Naive thymus-derived CD4-positive, alpha-beta T cell (primary cell): ENCODE data around the gene SOST. TPM values are rescaled to one million over a fixed set of nuclear protein-coding genes. Genes with fewer than 3 reads are reported as not detected.

Experiments
- ATAC-seq: fragments of 150-1000 bp; cut with Tn5 transposase; 2 replicates; pipeline ENCODE4 v1.10.0; 2021; ENCODE audit warnings: mild to moderate bottlenecking, moderate library complexity
- CTCF ChIA-PET: fragments of 350-600 bp; sonication (Branson Sonifier 250); formaldehyde crosslinking; loops from one replicate; lab custom pipeline; 2021; ENCODE audit warnings: antibody characterized with exemption; lab: Charles Lee
- POLR2A ChIA-PET: fragments of 350-600 bp; sonication (Branson Sonifier 250); formaldehyde crosslinking; loops from one replicate; lab custom pipeline; 2021; ENCODE audit warnings: antibody characterized with exemption, inconsistent platforms; lab: Charles Lee
- DNase-seq, 9 donors: peaks; one replicate each; pipeline versions ENCODE4 v3.0.0 to v3.0.0-alpha.2; 2020 to 2022; ENCODE audit warnings: mixed read lengths in 1 of 9
- H3K27ac ChIP-seq: one replicate; pipeline ENCODE4 v1.7.0; 2013; ENCODE audit warnings: mild to moderate bottlenecking, low read depth, low read length, moderate library complexity
- H3K27me3 ChIP-seq, 2 donors: one replicate each; pipeline ENCODE4 v1.7.0; 2013; ENCODE audit warnings: low read length in 2 of 2, mild to moderate bottlenecking in 2 of 2, moderate library complexity in 2 of 2; ENCODE audit not compliant: control insufficient read depth in 2 of 2, insufficient read depth in 2 of 2
- H3K36me3 ChIP-seq, 3 experiments: 1 replicate in 2 of 3; 2 replicates in 1 of 3; pipeline ENCODE4 v1.7.0; 2013; ENCODE audit warnings: low read length in 3 of 3, mild to moderate bottlenecking in 3 of 3, moderate library complexity in 1 of 3; ENCODE audit not compliant: insufficient read depth in 3 of 3, control insufficient read depth in 2 of 3
- H3K4me1 ChIP-seq, 2 donors: one replicate each; pipeline ENCODE4 v1.7.0; 2013; ENCODE audit warnings: low read length in 2 of 2, mild to moderate bottlenecking in 2 of 2, moderate library complexity in 1 of 2; ENCODE audit not compliant: control insufficient read depth in 2 of 2, insufficient read depth in 2 of 2
- H3K4me3 ChIP-seq: 2 replicates; pipeline ENCODE4 v1.7.0; 2013; ENCODE audit warnings: mild to moderate bottlenecking, low read length
- H3K9me3 ChIP-seq, 3 experiments: 1 replicate in 2 of 3; 2 replicates in 1 of 3; pipeline ENCODE4 v1.7.0; 2013; ENCODE audit warnings: low read length in 3 of 3; ENCODE audit not compliant: control insufficient read depth in 2 of 3
- H3K27ac Mint-ChIP-seq, 9 donors: one replicate each; pipeline ENCODE4 v1.8.0; 2020 to 2022; ENCODE audit warnings: mixed read lengths in 9 of 9, mild to moderate bottlenecking in 8 of 9, moderate library complexity in 5 of 9, inconsistent platforms in 2 of 9
- H3K27me3 Mint-ChIP-seq, 5 donors: one replicate each; pipeline ENCODE4 v1.8.0; 2021 to 2022; ENCODE audit warnings: mixed read lengths in 5 of 5, mild to moderate bottlenecking in 1 of 5
- H3K36me3 Mint-ChIP-seq, 5 donors: one replicate each; pipeline ENCODE4 v1.8.0; 2020 to 2022; ENCODE audit warnings: mixed read lengths in 5 of 5, mild to moderate bottlenecking in 3 of 5, inconsistent platforms in 1 of 5
- H3K4me1 Mint-ChIP-seq, 7 donors: one replicate each; pipeline ENCODE4 v1.8.0; 2020 to 2022; ENCODE audit warnings: mixed read lengths in 7 of 7, mild to moderate bottlenecking in 3 of 7, inconsistent platforms in 1 of 7
- H3K4me3 Mint-ChIP-seq, 10 donors: one replicate each; pipeline ENCODE4 v1.8.0; 2020 to 2022; ENCODE audit warnings: mild to moderate bottlenecking in 10 of 10, mixed read lengths in 10 of 10, moderate library complexity in 6 of 10, inconsistent platforms in 2 of 10
- H3K9me3 Mint-ChIP-seq, 11 donors: one replicate each; pipeline ENCODE4 v1.8.0; 2020 to 2022; ENCODE audit warnings: mixed read lengths in 11 of 11, mild to moderate bottlenecking in 4 of 11, inconsistent platforms in 1 of 11, moderate library complexity in 1 of 11
- intact Hi-C, 2 donors: fragments of 100-400 bp; cut with micrococcal nuclease; formaldehyde crosslinking; loops; one replicate each; pipeline ENCODE4 v1.15.1; 2023
- polyA plus RNA-seq, 2 donors: library from polyadenylated mRNA; unstranded; fragments of 300-500 nt; fragmentation: Illumina TruSeq; gene quantifications; one replicate each; pipeline ENCODE4 v1.2.3, GENCODE V29; 2021
- total RNA-seq, 6 experiments: library from RNA in 5 of 6; stranded (reverse) in 5 of 6; gene quantifications; 1 replicate in 5 of 6; 2 replicates in 1 of 6; pipeline ENCODE4 v1.2.3 and lab custom pipeline; 2021 to 2026

Gene SOST
- total and polyA plus RNA-seq, 7 experiments from 2014 or later, result not detected

GRCh38 chr17:43710101-43710500, 48.5 kb downstream of the SOST start:
- H3K27me3 Mint-ChIP-seq, result peaks cover 37 to 74% (median 55%) of the 10 kb centered on the region in 5 donors
- POLR2A ChIA-PET, result no interaction called here
- H3K4me3 ChIP-seq, result no peak overlapping the region
- no peak overlapping the region for H3K27ac Mint-ChIP-seq
- H3K36me3 ChIP-seq, result no peaks in the 10 kb centered on the region
- CTCF ChIA-PET, result interaction anchor here (0.8 kb wide), 1 partner anchor 19 kb away, joined by 3 read pairs; no protein-coding TSS in a partner anchor
- peaks cover 0 to 6% (median 0%) of the 10 kb centered on the region in 5 donors for H3K36me3 Mint-ChIP-seq
- DNase-seq (no peak), ATAC-seq (no peak)
- H3K9me3 ChIP-seq, result no peaks in the 10 kb centered on the region
- H3K27ac ChIP-seq, result no peak overlapping the region
- peaks cover 4 to 11% of the 10 kb centered on the region in 2 donors for H3K27me3 ChIP-seq
- H3K4me1 ChIP-seq, result no peaks in the 10 kb centered on the region
- intact Hi-C loops, result no loop called here
- no peak overlapping the region for H3K4me3 Mint-ChIP-seq
- H3K9me3 Mint-ChIP-seq, result no peaks in the 10 kb centered on the region
- H3K4me1 Mint-ChIP-seq, result peaks cover 7 to 16% (median 13%) of the 10 kb centered on the region in 7 donors

GRCh38 chr17:43709210-43709609, 49.4 kb downstream of the SOST start:
- no peak for DNase-seq
- H3K27me3 ChIP-seq, result peaks cover 2 to 11% of the 10 kb centered on the region in 2 donors
- POLR2A ChIA-PET, result interaction anchor here (0.6 kb wide), 1 partner anchor 302 kb away, joined by 3 read pairs; no protein-coding TSS in a partner anchor
- Mint-ChIP-seq H3K36me3 (peaks cover 0 to 2% (median 0%) of the 10 kb centered on the region in 5 donors), H3K9me3 (no peaks in the 10 kb centered on the region), H3K4me1 (peaks cover 3 to 11% (median 9%) of the 10 kb centered on the region in 7 donors), H3K27me3 (peaks cover 28 to 65% (median 46%) of the 10 kb centered on the region in 5 donors), H3K27ac (no peak overlapping the region), H3K4me3 (no peak overlapping the region)
- CTCF ChIA-PET, result interaction anchor here (0.5 kb wide), 1 partner anchor 62 kb away, joined by 3 read pairs; no protein-coding TSS in a partner anchor
- no peaks in the 10 kb centered on the region for H3K36me3 ChIP-seq
- no peak overlapping the region for H3K27ac ChIP-seq
- no peak for ATAC-seq
- no peaks in the 10 kb centered on the region for H3K4me1 ChIP-seq
- H3K4me3 ChIP-seq, result no peak overlapping the region
- H3K9me3 ChIP-seq, result no peaks in the 10 kb centered on the region
- intact Hi-C loops, result no loop called here

- ChIA-PET CTCF (no interaction called here), POLR2A (no interaction called here)
- Histone ChIP-seq H3K27me3 (peaks cover 0 to 3% of the 10 kb centered on the region in 2 donors), H3K9me3 (no peaks in the 10 kb centered on the region), H3K4me3 (no peak overlapping the region), H3K4me1 (no peaks in the 10 kb centered on the region), H3K36me3 (no peaks in the 10 kb centered on the region), H3K27ac (no peak overlapping the region)
- no peak overlapping the region for H3K4me3 Mint-ChIP-seq
- intact Hi-C loops, result no loop called here
- no peak overlapping the region for H3K27ac Mint-ChIP-seq
- H3K4me1 Mint-ChIP-seq, result peaks cover 0 to 3% (median 0%) of the 10 kb centered on the region in 7 donors
- H3K27me3 Mint-ChIP-seq, result peaks cover 15 to 55% (median 35%) of the 10 kb centered on the region in 5 donors
- peaks cover 0 to 4% (median 0%) of the 10 kb centered on the region in 5 donors for H3K36me3 Mint-ChIP-seq
- no peak for DNase-seq
- peaks cover 0 to 3% (median 0%) of the 10 kb centered on the region in 11 donors for H3K9me3 Mint-ChIP-seq
- no peak for ATAC-seq
Measured at GRCh38 chr17:43707184-43707583, 51.4 kb downstream of the SOST start.

DNA sequence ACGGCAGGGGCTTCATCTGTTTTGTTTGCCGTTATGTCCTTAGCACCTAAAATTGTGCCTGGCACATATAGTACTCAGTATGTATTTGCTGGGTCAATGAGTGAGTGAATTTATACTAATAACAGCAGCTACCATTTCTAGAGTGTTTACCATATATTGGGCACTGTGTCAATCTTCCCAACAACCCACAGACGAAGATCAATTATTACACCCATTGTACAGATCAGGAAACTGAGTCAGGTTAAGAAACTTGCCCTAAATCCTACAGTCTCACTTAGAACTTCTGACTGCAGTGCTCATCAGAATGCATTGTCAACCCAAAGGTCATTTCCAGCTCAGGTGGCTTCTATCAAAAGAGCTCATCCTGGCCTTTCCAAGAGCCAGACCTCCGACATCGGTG, 52.4 kb downstream of the SOST start:
- H3K27ac Mint-ChIP-seq, result peak overlapping the region in 1 of 9 donors; percentile 36
- ChIA-PET CTCF (interaction anchor here (2.3 kb wide), 1 partner anchor 12 kb away, joined by 8 read pairs; no protein-coding TSS in a partner anchor), POLR2A (no interaction called here)
- intact Hi-C loops, result no loop called here
- Histone ChIP-seq H3K36me3 (no peaks in the 10 kb centered on the region), H3K4me1 (peaks cover 0 to 4% of the 10 kb centered on the region in 2 donors), H3K27ac (no peak overlapping the region), H3K9me3 (no peaks in the 10 kb centered on the region), H3K4me3 (no peak overlapping the region), H3K27me3 (no peaks in the 10 kb centered on the region)
- H3K4me3 Mint-ChIP-seq, result no peak overlapping the region
- peaks cover 0 to 3% (median 0%) of the 10 kb centered on the region in 11 donors for H3K9me3 Mint-ChIP-seq
- DNase-seq (no peak), ATAC-seq (no peak)
- peaks cover 0 to 4% (median 0%) of the 10 kb centered on the region in 5 donors for H3K36me3 Mint-ChIP-seq
- H3K27me3 Mint-ChIP-seq, result peaks cover 15 to 45% (median 31%) of the 10 kb centered on the region in 5 donors
- H3K4me1 Mint-ChIP-seq, result peaks cover 0 to 7% (median 3%) of the 10 kb centered on the region in 7 donors

Other genes with a start within 250 kb of the SOST start
- gene ETV4, start 212.5 kb downstream of the SOST start, total RNA-seq, result under 1 TPM in 1 of 5 experiments, not detected in 4; 0.85 TPM
- gene ETV4, start 212.5 kb downstream of the SOST start, polyA plus RNA-seq, result not detected
- 1 to 10 TPM in 1 of 5 experiments, under 1 TPM in 4; 0.37 to 2.5 (median 0.54) TPM for gene MEOX1, start 96.9 kb downstream of the SOST start, total RNA-seq
- 1 to 10 TPM in 1 of 2 donors, under 1 TPM in 1; 0.40 to 1.5 TPM for gene MEOX1, start 96.9 kb downstream of the SOST start, polyA plus RNA-seq
- 10 to 100 TPM in 3 of 5 experiments, 1 to 10 TPM in 2; 8.5 to 31.0 (median 11.0) TPM for gene DUSP3, start 20.2 kb upstream of the SOST start, total RNA-seq
- 1 to 10 TPM; 5.4 to 6.1 TPM for gene DUSP3, start 20.2 kb upstream of the SOST start, polyA plus RNA-seq
- gene CFAP97D1, start 21.6 kb upstream of the SOST start, total RNA-seq, result not detected
- gene CFAP97D1, start 21.6 kb upstream of the SOST start, polyA plus RNA-seq, result not detected
- 1 to 10 TPM in 1 of 5 experiments, under 1 TPM in 1, not detected in 3; 0.32 to 1.4 TPM for gene MPP3, start 74.4 kb upstream of the SOST start, total RNA-seq
- not detected for gene MPP3, start 74.4 kb upstream of the SOST start, polyA plus RNA-seq
- gene CD300LG, start 88.4 kb upstream of the SOST start, total RNA-seq, result not detected
- not detected for gene CD300LG, start 88.4 kb upstream of the SOST start, polyA plus RNA-seq
- gene MPP2, start 148.7 kb upstream of the SOST start, total RNA-seq, result 1 to 10 TPM in 4 of 5 experiments, under 1 TPM in 1; 0.24 to 9.3 (median 3.7) TPM
- 1 to 10 TPM; 1.3 to 2.2 TPM for gene MPP2, start 148.7 kb upstream of the SOST start, polyA plus RNA-seq
- not detected for gene PPY, start 183.7 kb upstream of the SOST start, total RNA-seq
- gene PPY, start 183.7 kb upstream of the SOST start, polyA plus RNA-seq, result not detected
- gene PYY, start 195.1 kb upstream of the SOST start, total RNA-seq, result not detected
- gene PYY, start 195.1 kb upstream of the SOST start, polyA plus RNA-seq, result not detected
- 1 to 10 TPM in 2 of 5 experiments, under 1 TPM in 3; 0.19 to 1.9 (median 0.20) TPM for gene NAGS, start 245.8 kb upstream of the SOST start, total RNA-seq
- gene NAGS, start 245.8 kb upstream of the SOST start, polyA plus RNA-seq, result 1 to 10 TPM in 1 of 2 donors, under 1 TPM in 1; 0.41 to 2.6 TPM